IMR-90 (cell line): ENCODE data around the gene FMO4. TPM values are rescaled to one million over a fixed set of nuclear protein-coding genes. Genes with fewer than 3 reads are reported as not detected.

ENCODE experiments used
- ATAC-seq: fragments of 200-7000 bp; cut with Tn5 transposase; 2 replicates; pipeline ENCODE4 v1.9.1; 2020; ENCODE audit warnings: low read depth, mild to moderate bottlenecking, moderate library complexity
- Bru-seq: library from RNA; stranded (reverse); fragments of 400-500 nt; gene quantifications from one replicate; lab custom pipeline; 2021; lab: Mats Ljungman, UMichigan
- BruChase-seq, 2 experiments: library from RNA; stranded (reverse); fragments of 400-500 nt; gene quantifications; one replicate each; lab custom pipeline; 2021; lab: Mats Ljungman, UMichigan
- BruUV-seq: library from RNA; stranded (reverse); fragments of 400-500 nt; replicated peaks from 2 replicates; lab custom pipeline; 2021; lab: Mats Ljungman, UMichigan
- CTCF ChIA-PET: fragments of 300-600 bp; formaldehyde crosslinking; extraction: SDS; loops from one replicate; lab custom pipeline; 2021; ENCODE audit warnings: antibody characterized with exemption; lab: Yijun Ruan, JAX
- POLR2A ChIA-PET: fragments of 300-600 bp; sonication (Branson Sonifier 250); formaldehyde crosslinking; loops from one replicate; lab custom pipeline; 2022; ENCODE audit warnings: antibody characterized with exemption; ENCODE audit not compliant: unreplicated experiment; lab: Charles Lee
- DNase-seq: peaks from one replicate; pipeline ENCODE4 v3.0.0; 2013
- H2AFZ ChIP-seq: replicated peaks from 2 replicates; pipeline ENCODE3; 2013; ENCODE audit warnings: low read length, mild to moderate bottlenecking; ENCODE audit not compliant: poor library complexity
- H2AK5ac ChIP-seq: 2 replicates; pipeline ENCODE4 v1.6.1; 2013; ENCODE audit warnings: low read depth, low read length, inconsistent platforms
- H2AK9ac ChIP-seq: replicated peaks from 2 replicates; pipeline ENCODE3; 2013; ENCODE audit warnings: mild to moderate bottlenecking, low read depth, low read length, moderate library complexity; ENCODE audit not compliant: poor library complexity
- H2BK120ac ChIP-seq: 2 replicates; pipeline ENCODE4 v1.6.1; 2013; ENCODE audit warnings: low read depth, low read length, inconsistent platforms
- H2BK15ac ChIP-seq: 3 replicates; pipeline ENCODE4 v1.6.1; 2013; ENCODE audit warnings: low read depth, low read length, inconsistent platforms
- H2BK20ac ChIP-seq: 2 replicates; pipeline ENCODE4 v1.6.1; 2013; ENCODE audit warnings: low read depth, mild to moderate bottlenecking, inconsistent platforms, low read length, moderate library complexity
- H2BK5ac ChIP-seq: 2 replicates; pipeline ENCODE4 v1.6.1; 2013; ENCODE audit warnings: mild to moderate bottlenecking, low read depth, low read length, inconsistent platforms; ENCODE audit not compliant: poor library complexity, severe bottlenecking
- H3K14ac ChIP-seq: replicated peaks from 2 replicates; pipeline ENCODE4 v1.6.1; 2013; ENCODE audit warnings: low read depth, low read length, inconsistent platforms
- H3K18ac ChIP-seq: 2 replicates; pipeline ENCODE4 v1.6.1; 2013; ENCODE audit warnings: low read depth, low read length, control low read depth
- H3K23ac ChIP-seq: 2 replicates; pipeline ENCODE4 v1.6.1; 2013; ENCODE audit warnings: low read depth, low read length, inconsistent platforms
- H3K27ac ChIP-seq: 2 replicates; pipeline ENCODE4 v1.5.1; 2013; ENCODE audit warnings: mild to moderate bottlenecking, control low read depth, low read length; ENCODE audit not compliant: insufficient read depth
- H3K27me3 ChIP-seq: 2 replicates; pipeline ENCODE4 v1.6.1; 2013; ENCODE audit warnings: low read length; ENCODE audit not compliant: control insufficient read depth, insufficient read depth
- H3K36me3 ChIP-seq: 2 replicates; pipeline ENCODE4 v1.6.1; 2013; ENCODE audit warnings: low read length, mixed read lengths; ENCODE audit not compliant: control insufficient read depth, insufficient read depth
- H3K4ac ChIP-seq: 2 replicates; pipeline ENCODE4 v1.6.1; 2013; ENCODE audit warnings: low read depth, low read length, inconsistent platforms
- H3K4me1 ChIP-seq: 2 replicates; pipeline ENCODE4 v1.6.1; 2013; ENCODE audit warnings: low read length, mixed read lengths; ENCODE audit not compliant: control insufficient read depth, insufficient read depth
- H3K4me2 ChIP-seq: 2 replicates; pipeline ENCODE4 v1.6.1; 2013; ENCODE audit warnings: low read depth, mild to moderate bottlenecking, control low read depth, low read length, moderate library complexity
- H3K4me3 ChIP-seq: 2 replicates; pipeline ENCODE4 v1.5.1; 2013; ENCODE audit warnings: low read depth, mild to moderate bottlenecking, control low read depth, low read length, moderate library complexity; ENCODE audit not compliant: insufficient read depth
- H3K56ac ChIP-seq: 2 replicates; pipeline ENCODE4 v1.6.1; 2013; ENCODE audit warnings: low read length, inconsistent platforms; ENCODE audit not compliant: insufficient read depth; ENCODE audit errors: extremely low read depth
- H3K79me1 ChIP-seq, 2 experiments: 2 replicates each; pipeline ENCODE4 v1.6.1; 2013; ENCODE audit warnings: low read length in 2 of 2, inconsistent platforms in 1 of 2, low read depth in 1 of 2
- H3K9ac ChIP-seq: 2 replicates; pipeline ENCODE4 v1.6.1; 2013; ENCODE audit warnings: low read depth, low read length, control low read depth
- H3K9me1 ChIP-seq: 2 replicates; pipeline ENCODE4 v1.6.1; 2013; ENCODE audit warnings: low read length, inconsistent platforms; ENCODE audit not compliant: insufficient read depth
- H3K9me3 ChIP-seq: 2 replicates; pipeline ENCODE4 v1.6.1; 2013; ENCODE audit warnings: low read length; ENCODE audit not compliant: control insufficient read depth, insufficient read depth
- H4K20me1 ChIP-seq: 2 replicates; pipeline ENCODE4 v1.6.1; 2013; ENCODE audit warnings: low read length, inconsistent platforms; ENCODE audit not compliant: insufficient read depth
- H4K5ac ChIP-seq: 2 replicates; pipeline ENCODE4 v1.6.1; 2013; ENCODE audit warnings: mild to moderate bottlenecking, low read depth, low read length, control low read depth
- H4K8ac ChIP-seq, 2 experiments: 2 replicates each; pipeline ENCODE4 v1.6.1; 2013; ENCODE audit warnings: low read depth in 2 of 2, low read length in 2 of 2, control low read depth in 1 of 2, inconsistent platforms in 1 of 2
- H4K91ac ChIP-seq: 2 replicates; pipeline ENCODE4 v1.6.1; 2013; ENCODE audit warnings: low read depth, low read length, inconsistent platforms; ENCODE audit not compliant: insufficient read depth
- BHLHE40 ChIP-seq: fragments of 150-350 bp; IDR thresholded peaks from 2 replicates; pipeline ENCODE4 v1.6.1; 2016; ENCODE audit warnings: mild to moderate bottlenecking, low read depth, low read length
- CEBPB ChIP-seq: IDR thresholded peaks from 2 replicates; pipeline ENCODE4 v1.6.1; 2012; ENCODE audit warnings: low read depth, low read length, improper control_type of control experiment
- FOS ChIP-seq: fragments of 150-350 bp; IDR thresholded peaks from 2 replicates; pipeline ENCODE4 v1.6.1; 2016; ENCODE audit warnings: low read depth, low read length
- MAFK ChIP-seq: IDR thresholded peaks from 2 replicates; pipeline ENCODE4 v1.6.1; 2012; ENCODE audit warnings: low read depth, low read length, improper control_type of control experiment
- MAZ ChIP-seq: IDR thresholded peaks from 2 replicates; pipeline ENCODE4 v1.6.1; 2012; ENCODE audit warnings: low read depth, mild to moderate bottlenecking, low read length, improper control_type of control experiment, moderate library complexity, borderline replicate concordance
- POLR2A ChIP-seq: IDR thresholded peaks from 2 replicates; pipeline ENCODE4 v1.6.1; 2012; ENCODE audit warnings: mild to moderate bottlenecking, low read depth, low read length
- RAD21 ChIP-seq: IDR thresholded peaks from 2 replicates; pipeline ENCODE4 v1.6.1; 2012; ENCODE audit warnings: low read length, improper control_type of control experiment
- RCOR1 ChIP-seq: IDR thresholded peaks from 2 replicates; pipeline ENCODE4 v1.6.1; 2012; ENCODE audit warnings: mild to moderate bottlenecking, low read length, improper control_type of control experiment; ENCODE audit not compliant: insufficient replicate concordance
- RFX5 ChIP-seq: IDR thresholded peaks from 2 replicates; pipeline ENCODE4 v1.8.0; 2012; ENCODE audit warnings: low read depth, mild to moderate bottlenecking, low read length, moderate library complexity
- SMC3 ChIP-seq: fragments of 150-350 bp; IDR thresholded peaks from 2 replicates; pipeline ENCODE4 v1.6.1; 2016; ENCODE audit warnings: low read depth, mild to moderate bottlenecking, antibody characterized with exemption, low read length, moderate library complexity
- USF2 ChIP-seq: fragments of 150-350 bp; IDR thresholded peaks from 2 replicates; pipeline ENCODE4 v1.6.1; 2017; ENCODE audit warnings: mild to moderate bottlenecking, antibody characterized with exemption, low read length, low read depth
- WGBS, 2 experiments: methylation state at CpG; one replicate each; pipeline versions ENCODE4 v1.1.5 to v1.1.7; 2013; ENCODE audit warnings: missing lambda C conversion rate in 2 of 2; ENCODE audit not compliant: insufficient read length in 1 of 2; ENCODE audit errors: extremely low coverage in 2 of 2; 5-methylcytosine and 5-hydroxymethylcytosine counted together
- dilution Hi-C: fragments of 300-500 bp; cut with HindIII; formaldehyde crosslinking; loops from one replicate; pipeline ENCODE4 v1.14.3; 2018; ENCODE audit warnings: low sequenced_read_pairs; ENCODE audit not compliant: unreplicated experiment
- in situ Hi-C: fragments of 300-500 bp; cut with MboI; formaldehyde crosslinking; loops from 3 replicates; pipeline ENCODE4 v1.14.3; 2019; ENCODE audit warnings: low sequenced_read_pairs, inconsistent platforms, mixed read lengths
- intact Hi-C: fragments of 100-400 bp; cut with micrococcal nuclease; formaldehyde crosslinking; loops from 2 replicates; pipeline ENCODE4 v1.10.0; 2022
- long read RNA-seq: library from polyadenylated mRNA; unstranded; transcript quantifications from one replicate; pipeline ENCODE4 v2.0.0, GENCODE V29; 2021; ENCODE audit not compliant: unreplicated experiment
- polyA plus RNA-seq, 3 experiments: library from polyadenylated mRNA; depleted of rRNA; stranded (reverse); fragments of >200 nt; gene quantifications; 2 replicates each; pipeline ENCODE4 v1.2.3, GENCODE V29; 2012; ENCODE audit warnings: low replicate concordance in 1 of 3
- total RNA-seq: library from RNA; depleted of rRNA; stranded (reverse); fragments of >200 nt; gene quantifications from 2 replicates; pipeline ENCODE4 v1.2.3, GENCODE V29; 2012; rRNA removed
- TF ChIP-seq, protein P1 (sequence below): fragments of 150-350 bp; IDR thresholded peaks from 2 replicates; pipeline ENCODE4 v1.6.1; 2016; ENCODE audit warnings: low read depth, mild to moderate bottlenecking, low read length, moderate library complexity, borderline replicate concordance
- TF ChIP-seq, protein P2 (sequence below): conservative IDR thresholded peaks from 2 replicates; pipeline ENCODE4 v1.5.1; 2012; ENCODE audit warnings: mild to moderate bottlenecking, low read depth, low read length, improper control_type of control experiment

The FMO4 gene
- total RNA-seq = 0.36 and 0.56 TPM in 2 replicates
- polyA plus RNA-seq (2012; rRNA removed) = 0.37 and 0.55 TPM in 2 replicates
- 0.04 and 0.14 TPM in 2 replicates for polyA plus RNA-seq (2012; cell fraction: cytosol; rRNA removed)
- 0.45 TPM in 1 of 2 replicates, not detected in the other for polyA plus RNA-seq (2012; cell fraction: nucleus; rRNA removed; ENCODE audit: low replicate concordance)
- Bru-seq, nascent RNA = percentile 32 among the genes with signal in this experiment
- BruChase-seq, experiment 1, labeled RNA remaining after a 6-hour chase = percentile 41 among the genes with signal in this experiment
- percentile 33 among the genes with signal in this experiment for BruChase-seq, experiment 2, labeled RNA remaining after a 2-hour chase
- long read RNA-seq = 0 reads

GRCh38 chr1:171313835-171314320 is at the start of gene FMO4:
Gene FMO4 (plus strand): TSS chr1:171314183. CDS start chr1:171319826, 5,643 bp downstream.
- no peak within 1 kb of the TSS for H3K14ac ChIP-seq
- TF ChIP-seq RAD21 (peak; percentile 62), POLR2A (no peak), RCOR1 (no peak), SMC3 (peak; percentile 34; the same call in 1 of the 2 replicates), USF2 (peak; percentile 52; the same call in 1 of the 2 replicates), CEBPB (peak; percentile 95), FOS (no peak), RFX5 (0 out of 2 replicates have a peak, but pooled peaks have one; percentile 47), MAFK (peak; percentile 68), MAZ (peak; percentile 68; the same call in 1 of the 2 replicates), BHLHE40 (0 out of 2 replicates have a peak, but pooled peaks have one; percentile 8)
- TF ChIP-seq, protein P1, sequence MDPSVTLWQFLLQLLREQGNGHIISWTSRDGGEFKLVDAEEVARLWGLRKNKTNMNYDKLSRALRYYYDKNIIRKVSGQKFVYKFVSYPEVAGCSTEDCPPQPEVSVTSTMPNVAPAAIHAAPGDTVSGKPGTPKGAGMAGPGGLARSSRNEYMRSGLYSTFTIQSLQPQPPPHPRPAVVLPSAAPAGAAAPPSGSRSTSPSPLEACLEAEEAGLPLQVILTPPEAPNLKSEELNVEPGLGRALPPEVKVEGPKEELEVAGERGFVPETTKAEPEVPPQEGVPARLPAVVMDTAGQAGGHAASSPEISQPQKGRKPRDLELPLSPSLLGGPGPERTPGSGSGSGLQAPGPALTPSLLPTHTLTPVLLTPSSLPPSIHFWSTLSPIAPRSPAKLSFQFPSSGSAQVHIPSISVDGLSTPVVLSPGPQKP = no peak
- TF ChIP-seq, protein P2, sequence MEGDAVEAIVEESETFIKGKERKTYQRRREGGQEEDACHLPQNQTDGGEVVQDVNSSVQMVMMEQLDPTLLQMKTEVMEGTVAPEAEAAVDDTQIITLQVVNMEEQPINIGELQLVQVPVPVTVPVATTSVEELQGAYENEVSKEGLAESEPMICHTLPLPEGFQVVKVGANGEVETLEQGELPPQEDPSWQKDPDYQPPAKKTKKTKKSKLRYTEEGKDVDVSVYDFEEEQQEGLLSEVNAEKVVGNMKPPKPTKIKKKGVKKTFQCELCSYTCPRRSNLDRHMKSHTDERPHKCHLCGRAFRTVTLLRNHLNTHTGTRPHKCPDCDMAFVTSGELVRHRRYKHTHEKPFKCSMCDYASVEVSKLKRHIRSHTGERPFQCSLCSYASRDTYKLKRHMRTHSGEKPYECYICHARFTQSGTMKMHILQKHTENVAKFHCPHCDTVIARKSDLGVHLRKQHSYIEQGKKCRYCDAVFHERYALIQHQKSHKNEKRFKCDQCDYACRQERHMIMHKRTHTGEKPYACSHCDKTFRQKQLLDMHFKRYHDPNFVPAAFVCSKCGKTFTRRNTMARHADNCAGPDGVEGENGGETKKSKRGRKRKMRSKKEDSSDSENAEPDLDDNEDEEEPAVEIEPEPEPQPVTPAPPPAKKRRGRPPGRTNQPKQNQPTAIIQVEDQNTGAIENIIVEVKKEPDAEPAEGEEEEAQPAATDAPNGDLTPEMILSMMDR = peak; percentile 92

More at GRCh38 chr1:171313835-171314320, at the start of gene FMO4:
- DNase-seq = peak; percentile 99
- peak; percentile 100 for ATAC-seq
- H2AK9ac ChIP-seq = no peak within 1 kb of the TSS
- H4K20me1 ChIP-seq = no peaks in the 10 kb centered on the region
- H2AFZ ChIP-seq = no peak within 1 kb of the TSS
- no peak within 1 kb of the TSS for H3K27ac ChIP-seq
- H3K9me1 ChIP-seq = no peaks in the 10 kb centered on the region
- H3K9ac ChIP-seq = no peak within 1 kb of the TSS
- no peak within 1 kb of the TSS for H2BK15ac ChIP-seq
- H3K4me1 ChIP-seq = 0 out of 2 replicates have a peak, but pooled peaks cover 2% of the 10 kb centered on the region
- H3K36me3 ChIP-seq = no peaks in the 10 kb centered on the region
- H3K56ac ChIP-seq = no peak within 1 kb of the TSS; the same call in 1 of the 2 replicates
- H3K4me2 ChIP-seq = peak within 1 kb of the TSS; percentile 36; the same call in 1 of the 2 replicates
- H4K91ac ChIP-seq = no peak within 1 kb of the TSS
- no peak within 1 kb of the TSS for H2BK5ac ChIP-seq
- H4K5ac ChIP-seq = peak within 1 kb of the TSS; percentile 57; the same call in 1 of the 2 replicates
- no peak within 1 kb of the TSS for H3K4ac ChIP-seq
- peak within 1 kb of the TSS; percentile 64 for H3K18ac ChIP-seq
- no peak within 1 kb of the TSS for H3K4me3 ChIP-seq
- peak within 1 kb of the TSS; percentile 28 to 59; a peak in 2 of 4 replicates for H4K8ac ChIP-seq
- no peaks in the 10 kb centered on the region for H3K9me3 ChIP-seq
- BruUV-seq = no TSS peak
- intact Hi-C loops = loop anchor here (1.0 to 5.0 kb wide), 7 partner anchors 63 to 347 kb away; no protein-coding TSS in a partner anchor
- H3K27me3 ChIP-seq = no peaks in the 10 kb centered on the region
- ChIA-PET POLR2A (no interaction called here), CTCF (interaction anchor here (0.6 to 2.1 kb wide), 16 partner anchors 9 to 1256 kb away, joined by 3 to 26 read pairs (median 4); no protein-coding TSS in a partner anchor)
- in situ Hi-C loops = no loop called here
- dilution Hi-C loops = no loop called here
- no peak within 1 kb of the TSS for H3K23ac ChIP-seq
- no peaks in the 10 kb centered on the region for H3K79me1 ChIP-seq
- no peak within 1 kb of the TSS for H2BK20ac ChIP-seq
- H2BK120ac ChIP-seq = no peak within 1 kb of the TSS
- no CpG with 5 or more reads among the region's 10 CpGs for WGBS, 2 experiments
- no peak within 1 kb of the TSS for H2AK5ac ChIP-seq
